Bone marrow (tissue), 2 donors: ENCODE results near the gene PLEKHG4B.

ENCODE experiments used
- DNase-seq, 2 donors: peaks; one replicate each; lab custom pipeline; 2025; lab: John Stamatoyannopoulos, UW

The PLEKHG4B gene

GRCh38 chr5:74503-75109 lies 17.4 kb upstream of the PLEKHG4B start:
- DNase-seq, result no peak

GRCh38 chr5:75331-76320 lies 16.3 kb upstream of the PLEKHG4B start:
- no peak for DNase-seq

GRCh38 chr5:76358-77169 lies 15.4 kb upstream of the PLEKHG4B start:
- no peak for DNase-seq

- DNase-seq, result no peak
Measured at GRCh38 chr5:77170-77501, 14.8 kb upstream of the PLEKHG4B start.

GRCh38 chr5:77546-77945 lies 14.4 kb upstream of the PLEKHG4B start:
- no peak for DNase-seq

GRCh38 chr5:77957-78804 lies 13.8 kb upstream of the PLEKHG4B start:
- DNase-seq, result no peak

GRCh38 chr5:78805-79149 lies 13.2 kb upstream of the PLEKHG4B start:
- DNase-seq, result no peak

- no peak for DNase-seq
Measured at GRCh38 chr5:79263-79662, 12.7 kb upstream of the PLEKHG4B start.

- DNase-seq, result no peak
Measured at GRCh38 chr5:79821-80220, 12.1 kb upstream of the PLEKHG4B start.

- no peak for DNase-seq
Measured at GRCh38 chr5:81391-82021, 10.5 kb upstream of the PLEKHG4B start.

GRCh38 chr5:82097-82496 lies 9.9 kb upstream of the PLEKHG4B start:
- DNase-seq, result no peak

- no peak for DNase-seq
Measured at GRCh38 chr5:82570-82969, 9.4 kb upstream of the PLEKHG4B start.

- DNase-seq, result no peak
Measured at GRCh38 chr5:83029-83428, 8.9 kb upstream of the PLEKHG4B start.

- DNase-seq, result no peak
Measured at GRCh38 chr5:85334-85995, 6.5 kb upstream of the PLEKHG4B start.

- DNase-seq, result no peak
Measured at GRCh38 chr5:89337-90286, 2.4 kb upstream of the PLEKHG4B start.

- DNase-seq, result no peak
Measured at GRCh38 chr5:90590-91547, 1.1 kb upstream of the PLEKHG4B start.

- DNase-seq, result no peak
Measured at GRCh38 chr5:92401-93220, 643 bp downstream of the PLEKHG4B start.
